Activated T-cell treated with anti-CD3 and anti-CD28 coated beads, Interleukin-2, amount 50 U/mL, for 24 hours (primary cell): Measurements from ENCODE around the gene ZFX.

Experiments
- DNase-seq: peaks from one replicate; pipeline ENCODE4 v3.0.0-alpha.2; 2020
- H3K27ac Mint-ChIP-seq: 2 replicates; pipeline ENCODE4 v1.8.0; 2020; ENCODE audit warnings: mild to moderate bottlenecking, mixed read lengths
- H3K27me3 Mint-ChIP-seq: 2 replicates; pipeline ENCODE4 v1.8.0; 2020; ENCODE audit warnings: mixed read lengths
- H3K36me3 Mint-ChIP-seq: 2 replicates; pipeline ENCODE4 v1.8.0; 2020; ENCODE audit warnings: low read depth, mixed read lengths
- H3K4me1 Mint-ChIP-seq: 2 replicates; pipeline ENCODE4 v1.8.0; 2020; ENCODE audit warnings: low read depth, mixed read lengths
- H3K4me3 Mint-ChIP-seq: 2 replicates; pipeline ENCODE4 v1.8.0; 2020; ENCODE audit warnings: mild to moderate bottlenecking, moderate library complexity, mixed read lengths
- H3K9me3 Mint-ChIP-seq: 2 replicates; pipeline ENCODE4 v1.8.0; 2020; ENCODE audit warnings: mixed read lengths

ZFX gene

GRCh38 chrX:24257011-24257410 is 107.5 kb downstream of the ZFX start:
- H3K27me3 Mint-ChIP-seq, result peaks cover 30% of the 10 kb centered on the region
- peaks cover 9% of the 10 kb centered on the region for H3K4me1 Mint-ChIP-seq
- no peak overlapping the region for H3K4me3 Mint-ChIP-seq
- H3K9me3 Mint-ChIP-seq, result no peaks in the 10 kb centered on the region
- no peak for DNase-seq
- no peaks in the 10 kb centered on the region for H3K36me3 Mint-ChIP-seq
- H3K27ac Mint-ChIP-seq, result no peak overlapping the region

- peaks cover 15% of the 10 kb centered on the region for H3K4me1 Mint-ChIP-seq
- no peak overlapping the region for H3K4me3 Mint-ChIP-seq
- peaks cover 41% of the 10 kb centered on the region for H3K27me3 Mint-ChIP-seq
- H3K27ac Mint-ChIP-seq, result no peak overlapping the region
- no peaks in the 10 kb centered on the region for H3K36me3 Mint-ChIP-seq
- H3K9me3 Mint-ChIP-seq, result no peaks in the 10 kb centered on the region
- no peak for DNase-seq
Observed at GRCh38 chrX:24259544-24260240, 110.2 kb downstream of the ZFX start.

DNA sequence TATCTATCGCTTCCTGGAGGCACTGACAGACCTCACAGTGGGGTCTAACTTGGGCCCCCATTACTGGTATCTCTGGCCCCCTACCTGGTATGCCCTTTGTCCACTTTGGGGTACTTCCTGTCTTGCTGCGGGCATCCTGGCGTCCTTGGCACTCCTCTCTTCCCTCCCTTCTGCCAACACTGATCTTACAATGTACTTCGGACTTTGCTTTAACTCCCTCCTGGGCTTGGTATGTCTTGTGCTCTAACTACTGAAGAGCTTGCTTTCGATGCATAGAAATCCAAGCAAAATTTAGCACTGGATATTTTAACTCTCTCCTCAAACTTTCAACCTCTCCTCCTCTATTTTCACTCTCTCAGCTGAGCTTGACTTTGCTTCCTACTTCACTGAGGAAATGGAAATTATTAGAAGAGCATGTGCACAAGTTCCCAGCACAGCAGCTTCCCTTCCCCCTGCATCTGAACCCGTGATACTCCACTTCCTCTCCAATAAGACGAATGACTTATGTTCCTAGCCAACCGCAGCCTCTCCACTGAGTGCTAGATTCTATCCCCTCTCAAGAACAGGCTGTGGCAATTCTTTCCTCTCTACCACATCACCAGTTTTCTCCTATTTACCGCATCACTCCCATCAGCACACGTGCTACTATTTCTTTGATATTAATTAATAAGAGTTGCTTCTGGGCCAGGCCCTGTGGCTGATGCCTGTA is 111.5 kb downstream of the ZFX start:
- DNase-seq, result no peak
- peaks cover 39% of the 10 kb centered on the region for H3K27me3 Mint-ChIP-seq
- no peak overlapping the region for H3K4me3 Mint-ChIP-seq
- no peaks in the 10 kb centered on the region for H3K36me3 Mint-ChIP-seq
- H3K27ac Mint-ChIP-seq, result peak overlapping the region; percentile 6
- H3K4me1 Mint-ChIP-seq, result peaks cover 15% of the 10 kb centered on the region
- H3K9me3 Mint-ChIP-seq, result no peaks in the 10 kb centered on the region

GRCh38 chrX:24262309-24262708 is 112.8 kb downstream of the ZFX start:
- Mint-ChIP-seq H3K4me1 (peaks cover 15% of the 10 kb centered on the region), H3K27ac (no peak overlapping the region), H3K27me3 (peaks cover 32% of the 10 kb centered on the region)

GRCh38 chrX:24264383-24264782 is 114.9 kb downstream of the ZFX start:
- peaks cover 15% of the 10 kb centered on the region for H3K4me1 Mint-ChIP-seq
- peaks cover 38% of the 10 kb centered on the region for H3K27me3 Mint-ChIP-seq

More at GRCh38 chrX:24262309-24262708, 112.8 kb downstream of the ZFX start:
- DNase-seq, result no peak
- Mint-ChIP-seq H3K9me3 (no peaks in the 10 kb centered on the region), H3K36me3 (no peaks in the 10 kb centered on the region), H3K4me3 (no peak overlapping the region)

More at GRCh38 chrX:24264383-24264782, 114.9 kb downstream of the ZFX start:
- no peak overlapping the region for H3K27ac Mint-ChIP-seq
- H3K9me3 Mint-ChIP-seq, result no peaks in the 10 kb centered on the region
- no peaks in the 10 kb centered on the region for H3K36me3 Mint-ChIP-seq
- H3K4me3 Mint-ChIP-seq, result no peak overlapping the region
- no peak for DNase-seq
